NB4 (cell line): ENCODE data around the gene BNC2.

Source experiments
- CTCF ChIP-seq: IDR thresholded peaks from one replicate; pipeline ENCODE4 v1.5.1; 2012; ENCODE audit warnings: low read depth, low read length
- MYC ChIP-seq: IDR thresholded peaks from 2 replicates; pipeline ENCODE4 v1.6.1; 2011; ENCODE audit warnings: low read depth, low read length
- POLR2A ChIP-seq: IDR thresholded peaks from 2 replicates; pipeline ENCODE4 v1.6.1; 2011; ENCODE audit warnings: mild to moderate bottlenecking; ENCODE audit not compliant: insufficient read length; ENCODE audit errors: extremely low read depth

- TF ChIP-seq CTCF (no peak), POLR2A (no peak), MYC (no peak)
Measured at GRCh38 chr9:16879416-16879815, 8.9 kb upstream of the BNC2 start.
